ENCODE results near the gene FIBCD1. TPM values are rescaled to one million over a fixed set of nuclear protein-coding genes. Genes with fewer than 3 reads are reported as not detected.

FIBCD1 gene
- total and polyA plus RNA-seq, 7 experiments from 2014 or later, result not detected

DNA sequence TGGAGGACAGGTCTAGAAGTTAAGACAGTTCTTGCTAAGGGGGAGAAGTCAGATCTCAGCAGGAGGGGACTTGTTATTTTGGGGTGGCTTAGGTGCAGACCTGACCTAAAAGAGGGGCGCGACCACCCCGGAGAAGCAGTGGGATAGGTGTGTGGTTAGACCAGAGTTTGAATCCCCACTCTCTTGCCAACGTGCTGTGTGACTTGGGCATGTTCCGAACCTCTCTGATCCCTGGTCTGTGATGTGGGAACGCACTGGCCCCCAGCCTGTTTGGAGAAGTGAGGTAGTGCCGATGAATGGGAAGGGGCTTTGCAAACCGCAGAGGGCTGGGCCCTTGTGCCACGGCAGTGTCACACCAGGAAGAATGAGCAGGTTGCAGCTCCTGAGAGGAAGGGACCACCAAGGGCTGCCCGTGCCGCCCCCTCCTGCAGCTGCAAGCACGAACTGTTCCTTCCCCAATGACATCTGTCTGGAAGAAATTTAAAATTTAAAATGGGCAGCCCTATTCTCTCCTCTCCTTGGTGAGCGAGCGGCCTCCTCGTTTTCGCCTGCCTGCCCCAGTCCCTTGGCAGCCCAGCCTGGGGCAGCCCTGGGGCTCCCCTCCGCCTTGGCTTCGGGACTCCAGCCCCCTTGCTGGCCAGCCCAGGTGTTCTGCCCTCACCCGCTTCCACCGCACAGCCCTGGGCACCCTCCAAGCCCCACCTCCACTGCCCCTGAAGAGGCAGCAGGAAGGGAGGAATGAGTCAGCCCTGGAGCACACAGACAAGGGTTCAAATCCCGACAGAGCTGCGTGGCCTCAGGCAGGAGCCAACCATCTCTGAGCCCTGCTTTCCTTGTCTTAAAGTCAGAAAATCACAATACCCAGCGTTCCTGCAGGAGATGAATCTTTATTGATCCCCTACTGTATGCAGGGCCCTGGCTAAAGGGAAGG is 1.6 kb downstream of the FIBCD1 start:
- intact Hi-C loops (cut with micrococcal nuclease), result no loop called here
- Histone ChIP-seq H3K4me1 (ENCODE audit: control insufficient read depth in 2 of 2, insufficient read depth in 2 of 2, low read length in 2 of 2) (no peaks in the 10 kb centered on the region), H3K36me3 (ENCODE audit: control insufficient read depth in 2 of 3, insufficient read depth in 3 of 3, low read length in 3 of 3) (no peaks in the 10 kb centered on the region), H3K4me3 (ENCODE audit: low read length) (no peak overlapping the region), H3K27ac (ENCODE audit: low read depth, low read length) (no peak overlapping the region), H3K27me3 (ENCODE audit: control insufficient read depth in 2 of 2, insufficient read depth in 2 of 2, low read length in 2 of 2) (peaks cover 0 to 2% of the 10 kb centered on the region in 2 donors), H3K9me3 (ENCODE audit: control insufficient read depth in 2 of 3, low read length in 3 of 3) (no peaks in the 10 kb centered on the region)
- POLR2A ChIA-PET, result no interaction called here
- Mint-ChIP-seq H3K4me1 (peaks cover 0 to 18% (median 10%) of the 10 kb centered on the region in 7 donors), H3K9me3 (peaks cover 0 to 4% (median 0%) of the 10 kb centered on the region in 11 donors), H3K4me3 (peak overlapping the region in 7 of 10 donors; percentile 10 to 72 (median 45)), H3K27ac (no peak overlapping the region), H3K27me3 (peaks cover 48 to 69% (median 63%) of the 10 kb centered on the region in 5 donors), H3K36me3 (no peaks in the 10 kb centered on the region)
- CTCF ChIA-PET, result no interaction called here
- ATAC-seq, result no peak
- no peak for DNase-seq

DNA sequence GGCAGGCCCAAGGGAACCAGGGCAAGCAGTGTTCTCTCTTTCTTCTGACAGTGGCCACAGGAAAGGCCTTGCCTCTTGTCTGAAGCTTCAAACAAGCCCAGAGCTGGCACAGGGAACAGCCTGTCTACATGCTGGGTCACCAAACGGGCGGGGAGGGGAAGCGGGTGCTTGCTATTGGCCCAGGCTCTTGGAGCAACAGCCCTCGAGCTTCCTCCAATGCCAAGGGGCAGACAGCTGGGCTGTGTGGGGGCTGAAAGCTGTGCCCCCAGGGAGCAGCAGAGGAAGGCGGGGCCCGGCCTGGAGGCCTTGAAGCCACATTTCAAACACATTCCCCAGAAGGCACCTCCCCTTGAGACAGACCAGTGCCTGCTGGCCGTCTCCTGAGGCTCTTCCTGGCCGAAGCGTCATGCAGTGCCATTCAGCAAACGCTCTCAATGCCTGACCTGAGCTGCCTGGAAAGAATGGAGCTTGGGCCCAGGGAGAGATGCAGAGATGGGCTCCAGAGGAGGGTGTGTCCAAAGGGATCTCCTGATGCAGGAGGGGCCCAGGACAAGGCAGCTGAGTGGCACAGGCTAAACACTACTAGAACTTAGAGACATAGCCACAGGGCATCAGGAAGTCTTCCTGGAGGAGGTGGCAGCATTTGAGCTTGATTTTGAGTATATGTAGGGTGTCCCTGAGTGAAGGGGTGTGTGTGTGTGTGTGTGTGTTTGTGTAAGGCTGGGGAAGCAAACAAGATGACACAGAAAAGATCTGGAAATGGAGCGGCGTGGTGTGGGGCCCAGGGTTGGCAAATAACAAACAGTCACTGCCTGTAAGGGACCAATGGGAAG is 2.5 kb downstream of the FIBCD1 start:
- no peak overlapping the region for H3K27ac Mint-ChIP-seq

DNA sequence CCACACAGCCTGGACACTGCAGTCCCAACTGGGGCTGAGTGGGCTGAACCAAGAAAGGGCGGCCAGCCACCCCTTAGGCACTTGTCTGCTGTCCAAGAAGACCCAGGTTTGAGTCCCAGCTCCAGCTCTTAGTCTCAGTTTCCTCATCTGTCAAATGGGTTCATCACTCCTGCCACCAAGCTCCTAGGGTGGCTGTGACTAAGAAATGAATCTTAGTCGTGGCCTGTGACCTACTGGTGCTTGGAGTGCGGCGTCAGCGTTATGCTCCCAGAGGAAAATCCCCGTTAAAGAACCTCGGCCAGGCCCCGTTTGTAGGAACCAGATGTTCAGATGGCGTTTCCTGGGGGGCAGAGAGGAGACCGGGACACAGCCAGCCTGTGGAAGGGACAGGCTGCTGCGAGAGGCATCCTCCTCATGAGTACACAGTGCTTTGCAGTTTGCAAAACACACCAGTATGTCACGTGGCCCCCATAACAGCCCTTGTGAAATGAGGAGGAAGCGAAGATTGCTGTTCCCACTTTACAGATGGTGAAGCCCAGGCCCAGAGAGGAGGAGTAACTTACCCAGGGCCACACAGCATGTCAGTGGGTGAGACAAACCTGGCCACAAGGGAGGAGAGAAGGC is 3.3 kb downstream of the FIBCD1 start:
- Mint-ChIP-seq H3K27me3 (peaks cover 40 to 68% (median 56%) of the 10 kb centered on the region in 5 donors), H3K27ac (no peak overlapping the region), H3K36me3 (no peaks in the 10 kb centered on the region), H3K4me1 (peaks cover 0 to 13% (median 6%) of the 10 kb centered on the region in 7 donors), H3K4me3 (peak overlapping the region in 1 of 10 donors; percentile 38), H3K9me3 (peaks cover 0 to 4% (median 0%) of the 10 kb centered on the region in 11 donors)
- CTCF ChIA-PET, result no interaction called here
- Histone ChIP-seq H3K9me3 (ENCODE audit: control insufficient read depth in 2 of 3, low read length in 3 of 3) (no peaks in the 10 kb centered on the region), H3K4me3 (ENCODE audit: low read length) (no peak overlapping the region), H3K4me1 (ENCODE audit: control insufficient read depth in 2 of 2, insufficient read depth in 2 of 2, low read length in 2 of 2) (no peaks in the 10 kb centered on the region), H3K27ac (ENCODE audit: low read depth, low read length) (no peak overlapping the region), H3K36me3 (ENCODE audit: control insufficient read depth in 2 of 3, insufficient read depth in 3 of 3, low read length in 3 of 3) (no peaks in the 10 kb centered on the region), H3K27me3 (ENCODE audit: control insufficient read depth in 2 of 2, insufficient read depth in 2 of 2, low read length in 2 of 2) (peaks cover 0 to 2% of the 10 kb centered on the region in 2 donors)
- POLR2A ChIA-PET, result no interaction called here
- intact Hi-C loops (cut with micrococcal nuclease), result no loop called here
- DNase-seq (no peak), ATAC-seq (no peak)

More for the DNA sequence above, 2.5 kb downstream of the FIBCD1 start:
- ATAC-seq, result no peak
- H3K27ac ChIP-seq (ENCODE audit: low read depth, low read length), result no peak overlapping the region
- H3K36me3 ChIP-seq (ENCODE audit: control insufficient read depth in 2 of 3, insufficient read depth in 3 of 3, low read length in 3 of 3), result no peaks in the 10 kb centered on the region
- H3K4me3 ChIP-seq (ENCODE audit: low read length), result no peak overlapping the region
- Mint-ChIP-seq H3K9me3 (peaks cover 0 to 4% (median 0%) of the 10 kb centered on the region in 11 donors), H3K27me3 (peaks cover 47 to 69% (median 63%) of the 10 kb centered on the region in 5 donors), H3K36me3 (no peaks in the 10 kb centered on the region), H3K4me1 (peaks cover 0 to 18% (median 10%) of the 10 kb centered on the region in 7 donors), H3K4me3 (peak overlapping the region in 6 of 10 donors; percentile 10 to 72 (median 36))
- ChIA-PET POLR2A (no interaction called here), CTCF (no interaction called here)
- H3K27me3 ChIP-seq (ENCODE audit: control insufficient read depth in 2 of 2, insufficient read depth in 2 of 2, low read length in 2 of 2), result peaks cover 0 to 2% of the 10 kb centered on the region in 2 donors
- DNase-seq, result no peak
- intact Hi-C loops (cut with micrococcal nuclease), result no loop called here
- no peaks in the 10 kb centered on the region for H3K9me3 ChIP-seq (ENCODE audit: control insufficient read depth in 2 of 3, low read length in 3 of 3)
- H3K4me1 ChIP-seq (ENCODE audit: control insufficient read depth in 2 of 2, insufficient read depth in 2 of 2, low read length in 2 of 2), result no peaks in the 10 kb centered on the region

DNA sequence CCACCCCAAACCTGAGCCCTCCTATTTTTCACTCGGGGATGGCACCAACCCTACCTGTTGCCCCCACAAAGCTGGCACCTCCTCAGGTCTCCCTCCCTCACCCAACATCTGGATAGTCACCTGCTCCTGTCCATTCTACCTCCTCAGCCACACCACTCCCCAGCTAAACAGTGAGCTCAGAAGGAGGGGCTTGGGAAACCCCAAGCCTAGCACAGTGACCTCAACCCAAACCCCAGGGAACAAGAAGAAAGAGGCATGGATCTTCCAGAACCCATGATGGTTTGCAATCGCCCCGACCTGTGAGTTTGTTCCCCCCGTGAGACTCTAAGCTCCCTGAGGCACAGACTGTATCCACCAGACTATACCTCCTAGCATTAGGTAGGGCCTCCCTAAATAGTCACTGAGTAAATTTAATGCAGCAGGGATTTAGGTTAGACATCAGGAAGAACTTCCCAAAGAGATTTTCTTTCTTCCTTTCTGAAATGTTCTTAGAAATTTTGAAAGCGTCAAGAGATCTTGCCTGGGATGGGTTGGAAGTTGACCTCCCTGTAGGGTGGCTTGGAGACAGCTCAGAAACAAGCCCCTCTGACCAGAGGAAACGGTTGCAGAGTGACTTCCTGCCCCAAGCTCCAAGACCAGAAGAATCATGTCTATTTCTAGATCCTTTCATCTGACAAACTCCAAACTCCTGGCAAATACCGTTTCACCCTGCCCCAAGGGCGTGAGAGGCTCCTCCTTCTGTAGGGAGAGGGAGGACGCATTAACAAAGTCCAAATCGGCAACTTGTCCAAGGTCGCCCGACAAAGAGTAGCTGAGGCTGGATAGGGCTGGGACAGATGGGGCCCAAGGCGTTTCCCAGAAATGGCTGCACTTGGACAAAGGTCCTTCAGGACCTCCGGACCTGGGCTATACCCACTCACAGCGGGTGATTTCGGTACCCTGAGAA is 4.1 kb downstream of the FIBCD1 start:
- ChIA-PET POLR2A (no interaction called here), CTCF (no interaction called here)
- Histone ChIP-seq H3K27me3 (ENCODE audit: control insufficient read depth in 2 of 2, insufficient read depth in 2 of 2, low read length in 2 of 2) (peaks cover 0 to 2% of the 10 kb centered on the region in 2 donors), H3K4me3 (ENCODE audit: low read length) (no peak overlapping the region), H3K27ac (ENCODE audit: low read depth, low read length) (no peak overlapping the region), H3K36me3 (ENCODE audit: control insufficient read depth in 2 of 3, insufficient read depth in 3 of 3, low read length in 3 of 3) (no peaks in the 10 kb centered on the region), H3K4me1 (ENCODE audit: control insufficient read depth in 2 of 2, insufficient read depth in 2 of 2, low read length in 2 of 2) (no peaks in the 10 kb centered on the region), H3K9me3 (ENCODE audit: control insufficient read depth in 2 of 3, low read length in 3 of 3) (no peaks in the 10 kb centered on the region)
- H3K27ac Mint-ChIP-seq, result no peak overlapping the region
- DNase-seq (no peak), ATAC-seq (no peak)
- H3K27me3 Mint-ChIP-seq, result peaks cover 37 to 61% (median 55%) of the 10 kb centered on the region in 5 donors
- H3K9me3 Mint-ChIP-seq, result peaks cover 0 to 4% (median 0%) of the 10 kb centered on the region in 11 donors
- intact Hi-C loops (cut with micrococcal nuclease), result no loop called here
- peaks cover 0 to 12% (median 4%) of the 10 kb centered on the region in 7 donors for H3K4me1 Mint-ChIP-seq
- H3K4me3 Mint-ChIP-seq, result no peak overlapping the region
- no peaks in the 10 kb centered on the region for H3K36me3 Mint-ChIP-seq

DNA sequence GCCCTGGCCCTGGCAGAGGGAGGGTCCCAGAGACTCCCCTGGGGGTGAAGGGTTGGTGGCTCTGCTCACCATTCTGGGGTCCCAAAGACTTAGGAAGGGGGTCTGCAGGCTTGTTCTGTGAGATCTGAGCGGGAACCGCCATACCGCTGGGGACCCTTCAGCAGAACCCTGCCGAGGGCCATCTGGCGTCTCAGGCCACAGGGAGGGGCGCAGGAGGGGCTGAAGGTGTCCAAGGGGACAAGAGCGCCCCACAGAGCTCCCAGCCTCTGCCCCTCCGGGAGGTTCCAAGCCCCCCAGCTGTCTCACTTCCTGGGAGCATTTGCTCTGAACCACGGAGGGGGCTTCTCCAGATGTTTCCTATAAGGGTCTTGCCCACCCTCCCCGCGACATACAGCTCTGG is 4.8 kb downstream of the FIBCD1 start:
- peaks cover 37 to 61% (median 53%) of the 10 kb centered on the region in 5 donors for H3K27me3 Mint-ChIP-seq
- DNase-seq (no peak), ATAC-seq (no peak)
- peaks cover 0 to 4% (median 0%) of the 10 kb centered on the region in 11 donors for H3K9me3 Mint-ChIP-seq
- CTCF ChIA-PET, result no interaction called here
- H3K4me1 ChIP-seq (ENCODE audit: control insufficient read depth in 2 of 2, insufficient read depth in 2 of 2, low read length in 2 of 2), result no peaks in the 10 kb centered on the region
- no peak overlapping the region for H3K27ac Mint-ChIP-seq
- H3K4me3 ChIP-seq (ENCODE audit: low read length), result no peak overlapping the region
- H3K9me3 ChIP-seq (ENCODE audit: control insufficient read depth in 2 of 3, low read length in 3 of 3), result no peaks in the 10 kb centered on the region
- intact Hi-C loops (cut with micrococcal nuclease), result no loop called here
- peaks cover 0 to 12% (median 4%) of the 10 kb centered on the region in 7 donors for H3K4me1 Mint-ChIP-seq
- H3K36me3 ChIP-seq (ENCODE audit: control insufficient read depth in 2 of 3, insufficient read depth in 3 of 3, low read length in 3 of 3), result no peaks in the 10 kb centered on the region
- POLR2A ChIA-PET, result no interaction called here
- H3K4me3 Mint-ChIP-seq, result no peak overlapping the region
- H3K27me3 ChIP-seq (ENCODE audit: control insufficient read depth in 2 of 2, insufficient read depth in 2 of 2, low read length in 2 of 2), result peaks cover 0 to 2% of the 10 kb centered on the region in 2 donors
- no peak overlapping the region for H3K27ac ChIP-seq (ENCODE audit: low read depth, low read length)
- no peaks in the 10 kb centered on the region for H3K36me3 Mint-ChIP-seq

Data from naive thymus-derived CD4-positive, alpha-beta T cell (primary cell).